Testis (tissue), 2 donors: ENCODE data around the gene NFIB.

Source experiments
- POLR2A ChIP-seq: fragments of 450-650 bp; IDR thresholded peaks from one replicate; pipeline ENCODE4 v1.6.1; 2017; ENCODE audit warnings: antibody characterized with exemption, mild to moderate bottlenecking, moderate library complexity
- TF ChIP-seq, protein P1 (sequence below), 3 experiments: fragments of 450-650 bp in 2 of 3; fragments of 200-600 bp in 1 of 3; sonication (generic) in 1 of 3; IDR thresholded peaks; one replicate each; pipeline ENCODE4 v1.5.1; 2016 to 2019; ENCODE audit warnings: antibody characterized with exemption in 3 of 3, mild to moderate bottlenecking in 2 of 3, moderate library complexity in 1 of 3

DNA sequence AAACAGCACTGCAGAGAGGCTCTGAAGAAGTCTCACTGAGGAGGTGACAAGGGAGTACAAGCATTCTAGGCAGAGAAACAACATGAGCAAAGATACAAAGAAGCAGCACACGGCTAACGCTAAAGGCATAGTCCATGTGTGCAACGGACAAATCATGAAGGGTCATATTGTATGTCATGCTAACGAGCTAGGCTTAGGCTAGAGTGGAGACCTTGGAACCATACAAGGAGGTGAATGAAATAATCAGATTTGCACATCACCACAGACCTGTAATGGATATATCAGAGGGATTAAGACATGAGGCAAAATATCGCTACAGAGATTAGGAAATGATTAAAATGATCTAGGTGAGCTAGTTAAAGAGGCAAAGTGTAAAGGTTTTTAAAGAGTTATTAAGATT, 145.6 kb downstream of the NFIB start:
- TF ChIP-seq, protein P1, sequence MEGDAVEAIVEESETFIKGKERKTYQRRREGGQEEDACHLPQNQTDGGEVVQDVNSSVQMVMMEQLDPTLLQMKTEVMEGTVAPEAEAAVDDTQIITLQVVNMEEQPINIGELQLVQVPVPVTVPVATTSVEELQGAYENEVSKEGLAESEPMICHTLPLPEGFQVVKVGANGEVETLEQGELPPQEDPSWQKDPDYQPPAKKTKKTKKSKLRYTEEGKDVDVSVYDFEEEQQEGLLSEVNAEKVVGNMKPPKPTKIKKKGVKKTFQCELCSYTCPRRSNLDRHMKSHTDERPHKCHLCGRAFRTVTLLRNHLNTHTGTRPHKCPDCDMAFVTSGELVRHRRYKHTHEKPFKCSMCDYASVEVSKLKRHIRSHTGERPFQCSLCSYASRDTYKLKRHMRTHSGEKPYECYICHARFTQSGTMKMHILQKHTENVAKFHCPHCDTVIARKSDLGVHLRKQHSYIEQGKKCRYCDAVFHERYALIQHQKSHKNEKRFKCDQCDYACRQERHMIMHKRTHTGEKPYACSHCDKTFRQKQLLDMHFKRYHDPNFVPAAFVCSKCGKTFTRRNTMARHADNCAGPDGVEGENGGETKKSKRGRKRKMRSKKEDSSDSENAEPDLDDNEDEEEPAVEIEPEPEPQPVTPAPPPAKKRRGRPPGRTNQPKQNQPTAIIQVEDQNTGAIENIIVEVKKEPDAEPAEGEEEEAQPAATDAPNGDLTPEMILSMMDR (IDR thresholded peaks at IDR 0.05) = no peak
- no peak for TF ChIP-seq POLR2A
